ENCODE measurements around the gene APBB3.
"Not testable (repeated sequence)": the region's sequence is repeated elsewhere in the genome, so short reads cannot be mapped to it uniquely, and the experiment has no call there.

APBB3 gene, protein sequence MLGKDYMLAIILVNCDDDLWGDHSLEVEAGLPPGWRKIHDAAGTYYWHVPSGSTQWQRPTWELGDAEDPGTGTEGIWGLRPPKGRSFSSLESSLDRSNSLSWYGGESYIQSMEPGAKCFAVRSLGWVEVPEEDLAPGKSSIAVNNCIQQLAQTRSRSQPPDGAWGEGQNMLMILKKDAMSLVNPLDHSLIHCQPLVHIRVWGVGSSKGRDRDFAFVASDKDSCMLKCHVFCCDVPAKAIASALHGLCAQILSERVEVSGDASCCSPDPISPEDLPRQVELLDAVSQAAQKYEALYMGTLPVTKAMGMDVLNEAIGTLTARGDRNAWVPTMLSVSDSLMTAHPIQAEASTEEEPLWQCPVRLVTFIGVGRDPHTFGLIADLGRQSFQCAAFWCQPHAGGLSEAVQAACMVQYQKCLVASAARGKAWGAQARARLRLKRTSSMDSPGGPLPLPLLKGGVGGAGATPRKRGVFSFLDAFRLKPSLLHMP

DNA sequence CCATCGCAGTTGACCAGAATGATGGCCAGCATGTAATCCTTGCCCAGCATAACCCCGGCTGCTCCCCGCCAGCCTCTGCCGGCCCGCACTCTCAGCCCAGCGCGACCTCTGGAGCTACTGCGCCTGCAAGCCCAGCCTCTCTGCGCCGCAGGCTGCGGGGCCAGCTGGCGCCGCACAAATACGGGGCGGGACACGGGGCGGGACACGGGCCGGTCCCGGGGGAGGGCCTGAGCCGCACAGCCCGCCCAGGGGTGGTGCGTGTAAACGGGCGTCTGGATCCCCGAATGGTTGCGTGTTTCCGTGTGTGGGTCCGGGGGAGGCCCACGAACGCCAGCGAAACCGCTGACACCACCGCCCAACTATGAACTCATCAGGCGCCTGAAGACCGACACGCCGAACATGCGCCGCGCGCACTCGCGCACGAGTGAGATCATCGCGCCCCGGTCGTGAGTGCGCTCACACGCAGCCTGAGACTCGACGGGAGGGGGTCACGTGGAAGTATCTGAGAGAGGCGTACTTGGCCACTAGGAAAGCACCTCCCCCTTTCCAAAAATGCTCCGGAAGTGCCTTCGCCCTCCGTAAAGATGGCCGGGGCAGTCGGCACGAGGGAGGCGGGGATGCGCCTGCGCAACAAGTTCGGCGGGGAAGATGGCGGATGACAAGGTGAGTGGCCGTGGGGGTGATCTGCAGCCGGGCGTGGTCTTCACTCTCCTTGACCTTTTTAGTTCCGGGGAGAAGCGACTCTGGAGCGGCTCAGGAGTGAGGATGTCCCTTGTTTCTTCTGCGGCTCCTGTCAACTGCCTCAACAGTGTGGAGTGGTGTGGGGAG is at the start of gene APBB3, which contains the start of gene SLC35A4:
Gene APBB3 (minus strand): TSS at position 403 of the 828 bp plus-strand sequence. CDS start 353 bp downstream, at position 50.
Gene SLC35A4 (plus strand): TSS at position 633 of the 828 bp plus-strand sequence. CDS start 2,342 bp downstream, outside the sequence.
- peak; percentile 90 to 96 for DNase-seq (ENCODE audit: extremely low read depth in 1 of 2, low read depth in 1 of 2)

DNA sequence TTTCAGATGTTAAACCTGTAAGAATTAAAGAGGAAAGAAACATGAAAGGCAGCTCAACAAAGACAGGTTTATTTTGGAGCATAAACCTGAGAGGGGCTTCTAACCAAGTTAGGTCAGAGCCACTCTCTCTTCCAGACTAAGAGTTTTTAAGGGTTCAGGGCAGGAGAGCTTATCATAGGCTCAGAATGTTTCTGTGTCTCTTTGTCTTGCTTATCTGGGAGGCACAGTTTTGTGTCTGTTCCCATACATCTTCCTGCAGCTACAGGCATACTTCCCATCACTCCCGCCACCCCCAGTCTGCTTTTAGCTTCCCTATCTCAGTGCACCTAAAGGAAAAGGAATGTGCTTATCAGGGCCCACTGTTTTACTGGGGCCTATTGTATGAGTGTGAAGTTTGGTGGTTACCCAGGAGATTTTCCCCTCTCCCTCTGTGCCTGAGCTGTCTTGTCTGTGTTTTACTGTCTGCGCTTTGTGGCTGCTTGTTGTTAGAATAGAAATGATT is 46.7 kb upstream of the APBB3 start:
- no peak for DNase-seq (ENCODE audit: extremely low read depth in 1 of 2, low read depth in 1 of 2)

DNA sequence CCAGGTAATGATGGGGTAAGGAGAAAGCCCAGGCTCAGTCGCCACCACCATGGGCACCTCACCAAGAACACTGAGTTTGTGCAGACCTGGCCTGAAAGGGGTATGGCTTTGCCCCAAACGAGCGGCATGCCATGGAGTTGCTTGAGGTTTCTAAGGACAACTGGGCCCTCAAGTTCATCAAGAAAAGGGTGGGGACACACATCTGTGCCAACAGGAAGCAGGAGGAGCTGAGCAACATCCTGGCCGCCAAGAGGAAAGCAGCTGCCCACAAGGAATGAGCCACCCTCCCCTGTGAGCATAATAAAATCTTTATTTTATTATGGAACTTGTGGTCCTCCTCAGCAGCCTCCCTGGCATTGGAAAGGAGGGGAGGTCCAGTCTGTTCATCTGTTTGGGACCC is 44.7 kb upstream of the APBB3 start:
- no peak for DNase-seq (ENCODE audit: extremely low read depth in 1 of 2, low read depth in 1 of 2)

DNA sequence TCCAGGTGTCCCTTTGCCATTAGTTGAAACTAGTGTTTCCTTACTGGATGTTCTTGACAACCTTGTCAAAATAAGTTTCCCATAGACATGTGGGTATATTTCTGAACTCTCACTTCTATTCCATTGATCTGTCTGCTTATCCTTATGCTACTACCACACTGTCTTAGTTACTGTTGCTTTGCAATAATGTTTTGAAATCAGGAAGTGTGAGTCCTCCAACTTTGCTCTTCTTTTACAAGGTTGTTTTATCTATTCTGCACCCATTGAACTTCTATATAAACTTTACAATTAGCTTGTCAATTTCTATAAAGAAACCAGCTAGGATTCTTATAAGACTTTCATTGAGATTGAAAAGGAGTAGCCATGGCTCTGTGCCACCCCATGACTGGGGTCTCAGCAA is 44.3 kb upstream of the APBB3 start:
- no peak for DNase-seq (ENCODE audit: extremely low read depth in 1 of 2, low read depth in 1 of 2)

DNA sequence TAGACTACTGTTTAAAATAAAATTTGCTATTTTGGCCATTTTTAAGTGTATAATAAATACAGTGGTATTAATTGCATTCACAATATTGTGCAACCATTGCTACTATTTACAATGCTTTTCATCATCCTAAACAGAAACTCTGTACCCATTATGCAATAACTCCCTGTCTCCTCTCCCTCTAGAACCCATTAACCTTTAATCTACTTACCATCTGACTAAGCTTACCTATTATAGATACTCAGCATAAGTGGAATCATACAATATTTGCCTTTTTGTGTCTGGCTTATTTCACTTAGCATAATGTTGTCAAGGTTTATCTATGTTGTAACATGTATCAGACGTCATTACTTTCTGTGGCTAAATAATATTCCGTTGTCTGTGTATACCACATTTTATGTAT is 42.6 kb upstream of the APBB3 start:
- DNase-seq (ENCODE audit: extremely low read depth in 1 of 2, low read depth in 1 of 2) = no peak

DNA sequence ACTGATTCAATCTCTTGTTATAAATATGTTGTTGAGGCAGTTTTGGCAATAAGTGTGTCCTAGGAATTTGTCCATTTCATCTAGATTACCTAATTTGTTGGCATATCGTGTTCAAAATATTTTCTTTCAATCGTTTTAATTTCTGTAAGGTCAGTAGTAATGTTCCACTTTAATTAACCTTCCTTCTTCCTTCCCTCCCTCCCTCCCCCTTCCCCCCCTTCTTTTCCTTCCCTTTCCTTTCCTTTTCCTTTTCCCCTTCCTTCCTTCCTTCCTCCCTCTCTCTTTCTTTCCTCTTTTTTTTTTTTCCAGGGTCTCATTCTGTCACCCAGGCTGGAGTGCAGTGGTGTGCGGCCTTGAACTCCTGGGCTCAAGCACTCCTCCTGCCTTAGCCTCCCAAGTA is 41.5 kb upstream of the APBB3 start:
- DNase-seq (ENCODE audit: extremely low read depth in 1 of 2, low read depth in 1 of 2) = no peak

DNA sequence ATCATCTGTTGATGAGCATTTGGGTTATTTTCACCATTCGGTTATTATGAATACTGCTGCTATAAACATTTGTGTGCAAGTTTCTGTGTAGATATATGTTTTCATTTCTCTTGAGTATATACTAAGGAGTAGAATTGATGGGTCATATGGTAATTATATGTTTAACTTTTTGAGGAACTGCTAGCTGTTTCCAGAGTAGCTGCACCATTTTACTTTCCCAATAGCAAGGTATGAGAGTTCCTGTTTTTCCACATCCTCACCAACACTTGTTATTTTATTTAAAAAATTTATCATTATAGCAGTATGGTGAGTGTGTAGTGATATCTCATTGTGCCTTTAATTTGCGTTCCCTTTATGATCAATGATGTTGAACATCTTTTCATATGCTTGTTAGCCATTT is 39.3 kb upstream of the APBB3 start:
- DNase-seq (ENCODE audit: extremely low read depth in 1 of 2, low read depth in 1 of 2) = no peak

DNA sequence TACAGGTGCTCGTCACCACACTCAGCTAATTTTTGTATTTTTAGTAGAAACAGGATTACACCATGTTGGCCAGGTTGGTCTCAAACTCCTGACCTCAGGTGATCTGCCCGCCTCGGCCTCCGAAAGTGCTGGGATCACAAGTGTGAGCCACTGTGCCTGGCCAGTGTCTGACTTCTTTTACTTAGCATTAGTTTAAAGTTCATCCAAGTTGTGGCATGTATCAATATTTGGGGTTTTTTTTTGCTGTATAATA is 39.0 kb upstream of the APBB3 start:
- DNase-seq (ENCODE audit: extremely low read depth in 1 of 2, low read depth in 1 of 2) = not testable (repeated sequence)

DNA sequence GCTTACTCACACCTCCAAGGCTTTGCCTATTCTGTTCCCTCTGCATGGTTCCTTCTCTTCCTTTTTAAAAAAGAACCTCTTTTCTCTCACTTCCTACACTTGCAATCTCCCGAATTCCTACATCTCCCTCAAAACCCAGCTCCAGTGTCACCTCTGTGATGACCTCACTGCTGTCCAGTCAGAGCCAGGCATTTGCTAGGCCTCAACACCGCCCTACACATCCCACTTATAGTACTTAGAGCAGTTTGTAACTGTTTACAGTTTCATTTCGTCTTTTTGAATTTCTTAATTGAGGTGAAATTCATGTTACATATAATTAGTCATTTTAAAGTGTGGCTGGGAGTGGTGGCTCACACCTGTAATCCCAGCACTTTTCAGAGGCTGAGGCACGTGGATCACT is 37.7 kb upstream of the APBB3 start:
- no peak for DNase-seq (ENCODE audit: extremely low read depth in 1 of 2, low read depth in 1 of 2)

DNA sequence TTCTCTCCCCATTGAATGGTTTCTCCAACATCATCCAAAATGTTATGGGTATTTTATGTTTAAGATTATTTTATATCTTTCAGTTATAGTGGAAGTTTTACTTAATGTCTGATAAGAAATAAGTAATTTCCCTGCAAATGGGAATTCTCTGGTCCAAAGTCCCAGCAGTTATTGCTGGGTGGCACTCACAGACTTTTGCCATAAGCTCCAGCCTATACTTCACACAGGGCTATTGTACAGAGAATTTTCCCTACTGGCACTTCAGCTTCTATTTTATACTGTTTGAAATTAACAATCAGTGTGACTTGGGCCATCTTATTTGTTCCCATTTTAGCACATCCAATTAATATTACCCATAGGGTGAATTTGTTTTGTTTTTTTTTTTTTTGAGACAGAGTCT is 35.7 kb upstream of the APBB3 start:
- no peak for DNase-seq (ENCODE audit: extremely low read depth in 1 of 2, low read depth in 1 of 2)

DNA sequence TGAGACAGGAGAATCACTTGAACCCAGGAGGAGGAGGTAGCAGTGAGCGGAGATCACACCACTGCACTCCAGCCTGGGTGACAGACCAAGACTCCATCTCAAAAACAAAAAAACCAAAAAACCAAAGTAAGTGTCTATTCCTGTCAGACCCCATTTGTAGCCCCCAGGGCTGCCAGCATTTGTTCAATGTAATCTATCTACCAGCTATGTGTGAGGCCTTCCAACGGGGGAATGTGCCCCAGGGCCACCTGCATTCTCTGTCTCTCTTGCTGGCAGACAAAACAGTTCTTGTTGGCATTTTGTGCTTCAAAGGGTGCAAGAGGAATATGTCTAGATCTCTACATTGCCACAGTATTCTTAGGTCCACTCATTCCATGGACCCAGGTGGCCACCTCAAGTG is 34.4 kb upstream of the APBB3 start:
- no peak for DNase-seq (ENCODE audit: extremely low read depth in 1 of 2, low read depth in 1 of 2)

DNA sequence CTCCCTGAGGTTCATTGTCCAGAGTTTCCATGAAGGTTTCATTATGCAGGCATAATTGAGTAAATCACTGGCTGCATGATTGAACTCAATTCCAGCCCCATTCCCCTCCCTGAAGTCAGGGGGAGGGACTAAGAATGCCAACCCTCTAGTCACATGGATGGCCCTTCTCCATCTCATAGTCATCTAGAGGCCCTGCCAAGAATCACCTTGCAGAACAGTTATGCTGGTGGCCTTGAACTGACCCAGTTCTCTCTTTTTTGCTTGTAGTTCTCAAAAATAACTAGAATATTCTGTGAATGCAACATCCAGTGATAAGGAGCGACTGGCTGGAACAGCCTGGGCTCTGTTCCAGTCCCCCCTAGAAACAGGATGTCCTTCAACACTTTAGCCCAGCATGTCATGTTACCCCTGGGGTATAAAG is 31.9 kb upstream of the APBB3 start:
- DNase-seq (ENCODE audit: extremely low read depth in 1 of 2, low read depth in 1 of 2) = no peak

DNA sequence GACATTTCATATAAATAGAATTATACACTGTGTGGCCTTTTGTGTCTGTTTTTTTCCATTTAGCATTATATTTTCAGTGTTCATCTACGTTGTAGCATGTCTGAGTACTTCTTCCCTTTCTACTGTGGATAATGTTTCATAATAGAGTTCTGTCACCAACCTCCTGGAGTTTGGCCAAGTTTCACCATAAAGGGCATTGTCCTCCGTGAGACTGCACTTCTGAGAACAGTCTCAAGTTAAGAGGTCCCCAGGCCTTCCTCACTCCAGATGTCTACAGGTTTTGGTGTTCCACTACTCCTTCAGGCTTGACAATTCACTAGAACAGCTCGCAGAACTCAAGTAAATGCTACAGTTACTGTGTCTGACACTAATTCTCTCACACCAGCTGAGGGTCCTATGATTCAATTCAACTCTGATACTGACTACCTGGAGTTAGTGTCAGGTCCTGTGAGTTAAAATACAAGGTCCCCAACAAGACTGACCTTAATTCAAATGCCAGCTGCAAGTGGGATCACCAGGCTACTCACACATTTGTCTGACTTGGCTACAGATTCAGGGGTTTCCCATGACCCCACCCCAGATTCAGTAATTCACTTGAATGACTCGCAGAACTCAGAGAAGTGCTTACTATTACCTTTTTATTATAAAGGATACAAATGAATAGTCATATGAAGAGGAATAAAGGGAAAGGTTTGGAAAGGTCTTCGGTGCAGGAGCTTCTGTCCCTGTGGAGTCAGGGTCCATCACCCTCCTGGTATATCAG is 31.3 kb upstream of the APBB3 start:
- no peak for DNase-seq (ENCODE audit: extremely low read depth in 1 of 2, low read depth in 1 of 2)

DNA sequence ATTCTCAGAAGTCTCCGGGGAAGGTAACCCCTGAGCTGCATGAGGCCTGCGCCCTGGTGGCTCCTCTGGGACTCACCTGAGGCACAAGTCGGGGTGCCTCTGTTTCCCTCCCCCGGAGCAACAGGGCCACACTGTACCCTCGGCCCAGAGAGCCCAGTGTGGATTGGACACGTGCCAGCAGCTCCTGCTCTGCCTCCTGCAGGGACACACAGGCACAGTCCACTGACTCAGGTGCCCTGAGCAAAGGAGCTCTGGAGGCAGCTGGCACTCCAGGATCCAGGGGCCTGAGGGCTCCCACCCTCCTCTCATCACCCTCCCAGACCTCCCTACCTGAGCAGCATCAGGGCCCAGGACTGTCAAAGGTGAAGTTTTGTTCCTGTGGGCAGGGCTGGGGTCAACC is 29.8 kb upstream of the APBB3 start:
- DNase-seq (ENCODE audit: extremely low read depth in 1 of 2, low read depth in 1 of 2) = no peak

DNA sequence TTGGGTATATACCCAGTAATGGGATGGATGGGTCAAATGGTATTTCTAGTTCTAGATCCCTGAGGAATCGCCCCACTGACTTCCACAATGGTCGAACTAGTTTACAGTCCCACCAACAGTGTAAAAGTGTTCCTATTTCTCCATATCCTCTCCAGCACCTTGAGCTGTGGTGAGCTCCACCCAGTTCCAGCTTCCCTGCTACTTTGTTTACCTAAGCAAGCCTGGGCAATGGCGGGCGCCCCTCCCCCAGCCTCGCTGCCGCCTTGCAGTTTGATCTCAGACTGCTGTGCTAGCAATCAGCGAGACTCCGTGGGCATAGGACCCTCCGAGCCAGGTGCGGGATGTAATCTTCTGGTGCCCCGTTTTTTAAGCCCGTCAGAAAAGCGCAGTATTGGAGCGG is 28.7 kb upstream of the APBB3 start:
- not testable (repeated sequence) for DNase-seq (ENCODE audit: extremely low read depth in 1 of 2, low read depth in 1 of 2)

DNA sequence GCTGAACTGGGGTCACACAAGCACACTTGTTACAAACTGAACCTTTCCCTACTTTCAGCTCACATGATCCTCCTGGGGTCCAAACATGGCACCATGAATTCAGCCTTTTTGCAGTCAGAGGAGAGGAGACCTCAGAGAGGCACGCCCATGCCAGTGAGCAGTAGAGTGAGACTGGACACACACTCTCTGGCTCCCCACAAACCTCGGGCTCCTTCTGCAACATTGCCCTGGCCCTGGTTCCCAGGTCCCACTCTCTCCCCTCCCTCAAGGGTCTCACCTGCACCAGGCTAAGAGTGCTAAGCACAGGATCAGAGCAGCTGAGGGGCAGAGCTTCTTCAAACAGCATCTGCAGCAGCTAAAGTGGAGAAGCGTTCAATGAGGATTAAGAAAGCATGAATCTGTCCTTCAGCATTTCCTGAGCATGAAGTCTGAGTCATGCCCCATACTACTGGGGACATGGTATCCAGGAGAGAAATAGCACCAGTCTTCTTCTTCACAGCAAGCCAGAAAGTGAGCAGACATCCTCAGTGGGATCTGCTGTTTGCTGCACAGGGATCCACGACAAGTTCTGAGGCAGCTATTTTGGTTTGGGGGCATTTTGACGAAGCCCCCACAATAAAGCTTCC is 27.5 kb upstream of the APBB3 start:
- no peak for DNase-seq (ENCODE audit: extremely low read depth in 1 of 2, low read depth in 1 of 2)

DNA sequence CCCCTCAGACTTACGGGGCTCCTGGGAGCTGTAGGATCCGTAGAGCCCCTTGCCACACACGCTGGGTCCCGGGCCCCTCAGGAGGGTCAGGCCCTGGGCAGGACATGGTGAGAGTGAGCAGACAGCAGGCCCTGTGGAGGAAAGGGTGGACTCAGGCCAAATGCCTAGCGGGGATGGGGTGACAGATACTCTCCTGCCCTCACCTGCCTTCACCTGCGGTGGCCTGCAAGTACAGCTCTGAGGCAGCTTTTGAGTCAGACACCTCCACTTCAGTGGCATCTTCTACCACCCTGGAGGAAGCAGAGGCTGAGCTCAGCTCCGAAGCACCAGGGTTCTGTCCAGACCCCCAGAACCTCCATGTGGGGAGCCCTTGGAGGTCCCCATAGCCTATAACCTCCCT is 26.5 kb upstream of the APBB3 start:
- no peak for DNase-seq (ENCODE audit: extremely low read depth in 1 of 2, low read depth in 1 of 2)

DNA sequence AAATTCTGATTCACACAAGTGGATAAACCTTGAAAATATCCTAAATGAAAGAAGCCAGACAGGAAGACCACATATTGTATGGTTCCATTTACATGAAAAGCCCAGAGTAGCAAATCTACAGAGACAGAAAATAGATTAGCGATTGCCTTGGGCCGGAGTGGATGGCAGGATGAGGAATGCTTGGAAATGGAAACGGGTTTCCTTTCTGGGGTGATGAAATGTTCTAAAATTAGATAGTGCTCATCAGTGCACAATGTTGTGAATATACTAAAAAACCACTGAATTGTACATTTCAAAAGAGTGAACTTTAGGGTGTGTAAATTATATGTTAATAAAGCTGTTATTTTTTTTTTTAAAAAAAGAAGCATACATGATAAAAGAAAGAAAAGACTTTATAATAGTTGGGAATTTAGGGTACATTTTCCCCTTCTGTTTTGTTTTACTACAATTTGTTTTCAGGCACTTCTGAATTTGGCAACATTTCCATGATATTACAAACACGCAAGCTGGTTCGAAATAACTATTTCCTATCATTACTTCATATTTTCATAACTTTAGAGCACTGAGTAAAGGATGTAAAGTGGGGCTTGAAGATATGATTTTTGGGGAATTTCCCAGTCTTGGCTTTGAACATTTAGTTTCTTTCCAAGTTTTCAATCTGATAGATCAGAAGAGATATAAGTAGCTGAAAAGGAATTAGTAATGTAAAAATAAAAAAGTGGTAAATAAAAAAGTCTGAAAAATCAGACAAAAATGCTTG is 24.1 kb upstream of the APBB3 start:
- DNase-seq (ENCODE audit: extremely low read depth in 1 of 2, low read depth in 1 of 2) = no peak

DNA sequence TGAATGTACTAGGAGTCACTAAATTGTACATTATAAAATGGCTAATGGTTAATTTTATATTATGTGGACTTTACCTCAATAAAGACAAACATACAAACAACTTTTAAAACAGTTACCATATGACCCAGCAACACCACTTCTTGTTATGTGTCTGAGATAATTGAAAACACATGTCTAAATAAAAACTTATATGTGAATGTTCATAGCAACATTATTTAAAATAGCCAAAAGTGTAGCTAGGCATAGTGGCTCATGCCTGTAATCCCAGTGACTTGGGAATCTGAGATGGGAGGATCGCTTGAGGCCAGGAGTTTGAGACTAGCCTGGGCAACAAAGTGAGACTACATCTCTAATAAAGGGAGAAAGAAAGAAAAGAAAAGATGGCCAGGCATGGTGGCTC is 23.1 kb upstream of the APBB3 start:
- DNase-seq (ENCODE audit: extremely low read depth in 1 of 2, low read depth in 1 of 2) = no peak

DNA sequence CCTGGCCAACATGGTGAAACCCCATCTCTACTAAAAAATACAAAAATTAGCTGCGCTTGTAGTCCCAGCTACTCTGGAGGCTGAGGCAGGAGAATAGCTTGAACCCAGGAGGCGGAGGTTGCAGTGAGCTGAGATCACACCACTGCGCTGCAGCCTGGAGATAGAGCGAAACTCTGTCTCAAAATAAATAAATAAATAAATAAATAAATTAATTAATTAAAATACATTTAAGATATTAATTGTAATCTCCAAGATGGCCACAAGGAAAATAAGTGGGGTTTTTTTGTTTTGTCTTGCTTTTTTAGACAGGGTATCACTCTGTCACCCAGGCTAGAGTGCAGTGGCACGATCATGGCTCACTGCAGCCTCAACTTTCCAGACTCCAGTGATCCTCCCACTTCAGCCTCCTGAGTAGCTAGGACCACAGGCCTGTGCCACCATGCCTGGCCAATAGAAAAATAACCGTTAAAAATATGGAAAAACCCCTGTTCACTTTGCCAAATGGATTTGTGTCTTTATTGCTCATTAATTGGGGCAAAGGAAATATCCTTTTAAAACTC is 14.9 kb upstream of the APBB3 start:
- DNase-seq (ENCODE audit: extremely low read depth in 1 of 2, low read depth in 1 of 2) = not testable (repeated sequence)

Data from stimulated activated CD8-positive, alpha-beta memory T cell treated with anti-CD3 and anti-CD28 coated beads, Interleukin-7, amount 100 ng/mL, for 48 hours (primary cell).